SK-N-MC (cell line): ENCODE measurements around the gene JAZF1.

ENCODE experiments used
- EZH2 ChIP-seq: fragments of 200-600 bp; sonication (generic); IDR thresholded peaks from one replicate; pipeline ENCODE4 v1.6.1; 2017; ENCODE audit warnings: antibody characterized with exemption
- POLR2AphosphoS5 ChIP-seq: IDR thresholded peaks from 2 replicates; pipeline ENCODE4 v1.6.1; 2012; ENCODE audit warnings: mild to moderate bottlenecking, low read depth, low read length, borderline replicate concordance

- TF ChIP-seq POLR2AphosphoS5 = no peak
- no peak for TF ChIP-seq EZH2
These were observed 75.4 kb downstream of the JAZF1 start for GRCh38 chr7:28105234-28105633.
